ENCODE measurements around the gene RAP1GAP.

DNA sequence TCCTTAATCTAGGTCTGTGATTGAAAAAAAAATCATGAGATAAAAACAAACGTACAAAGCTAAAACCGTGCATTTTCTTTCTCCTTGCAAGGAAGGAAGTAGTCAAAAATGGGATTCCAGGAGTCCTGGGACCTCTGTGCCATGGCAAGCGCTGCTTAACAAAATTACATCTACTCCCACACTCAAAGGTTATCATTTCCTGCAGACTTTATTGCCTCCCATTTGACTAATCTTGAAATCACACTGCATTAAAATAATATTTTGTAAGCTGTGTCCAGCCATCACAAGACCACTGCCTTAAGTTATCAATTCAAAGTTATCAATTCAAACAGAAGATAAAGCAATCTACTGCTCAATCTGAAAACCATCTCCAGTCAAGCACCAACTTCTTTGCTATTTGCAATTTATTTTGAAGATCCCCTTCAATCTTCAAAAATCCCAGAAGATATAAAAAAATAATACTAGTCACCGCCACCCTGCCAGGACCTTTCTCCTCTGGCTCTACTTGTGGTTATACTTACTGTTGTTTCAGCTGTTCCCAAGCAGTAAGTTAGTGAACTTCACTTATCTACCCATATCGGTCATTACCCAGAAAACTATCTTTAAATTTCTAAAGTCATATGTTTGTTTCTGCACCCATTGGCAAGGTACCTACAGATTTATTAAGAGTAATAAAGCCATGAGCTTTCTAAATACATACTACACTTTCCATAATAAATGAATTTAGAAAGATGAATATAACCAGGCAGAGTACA, 38.1 kb upstream of the RAP1GAP start:
- TF ChIP-seq, protein P1, sequence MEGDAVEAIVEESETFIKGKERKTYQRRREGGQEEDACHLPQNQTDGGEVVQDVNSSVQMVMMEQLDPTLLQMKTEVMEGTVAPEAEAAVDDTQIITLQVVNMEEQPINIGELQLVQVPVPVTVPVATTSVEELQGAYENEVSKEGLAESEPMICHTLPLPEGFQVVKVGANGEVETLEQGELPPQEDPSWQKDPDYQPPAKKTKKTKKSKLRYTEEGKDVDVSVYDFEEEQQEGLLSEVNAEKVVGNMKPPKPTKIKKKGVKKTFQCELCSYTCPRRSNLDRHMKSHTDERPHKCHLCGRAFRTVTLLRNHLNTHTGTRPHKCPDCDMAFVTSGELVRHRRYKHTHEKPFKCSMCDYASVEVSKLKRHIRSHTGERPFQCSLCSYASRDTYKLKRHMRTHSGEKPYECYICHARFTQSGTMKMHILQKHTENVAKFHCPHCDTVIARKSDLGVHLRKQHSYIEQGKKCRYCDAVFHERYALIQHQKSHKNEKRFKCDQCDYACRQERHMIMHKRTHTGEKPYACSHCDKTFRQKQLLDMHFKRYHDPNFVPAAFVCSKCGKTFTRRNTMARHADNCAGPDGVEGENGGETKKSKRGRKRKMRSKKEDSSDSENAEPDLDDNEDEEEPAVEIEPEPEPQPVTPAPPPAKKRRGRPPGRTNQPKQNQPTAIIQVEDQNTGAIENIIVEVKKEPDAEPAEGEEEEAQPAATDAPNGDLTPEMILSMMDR (IDR thresholded peaks at IDR 0.05; ENCODE audit: low read length): no peak
- TF ChIP-seq EZH2 (IDR thresholded peaks at IDR 0.05; ENCODE audit: borderline replicate concordance, low read length): no peak
